HepG2 (cell line): ENCODE results near the gene JMJD7. TPM values are rescaled to one million over a fixed set of nuclear protein-coding genes. Genes with fewer than 3 reads are reported as not detected.

ENCODE experiments used
- ATAC-seq: fragments of 200-7000 bp; cut with Tn5 transposase; 3 replicates; pipeline ENCODE4 v1.9.1; 2020; ENCODE audit warnings: mild to moderate bottlenecking, moderate library complexity
- BruUV-seq: library from RNA; stranded (reverse); fragments of 400-500 nt; replicated peaks from 2 replicates; lab custom pipeline; 2021; lab: Mats Ljungman, UMichigan
- CTCF ChIA-PET: fragments of 300-600 bp; formaldehyde crosslinking; extraction: SDS; loops from one replicate; lab custom pipeline; 2021; ENCODE audit warnings: low total read pairs, inconsistent platforms, low intra/inter-chr PET ratio; lab: Yijun Ruan, JAX
- POLR2A ChIA-PET: fragments of 350-600 bp; sonication (Branson Sonifier 250); formaldehyde crosslinking; loops from one replicate; lab custom pipeline; 2020; ENCODE audit warnings: antibody characterized with exemption, inconsistent platforms; lab: Yijun Ruan, JAX
- DNase-seq: peaks from one replicate; pipeline ENCODE4 v3.0.0-alpha.2; 2015; ENCODE audit warnings: low spot score
- FAIRE-seq: peaks from 3 replicates; lab custom pipeline; 2011; peaks lifted over from hg19 to GRCh38; lab: Jason Lieb, UNC
- H2AFZ ChIP-seq: one replicate; pipeline ENCODE4 v1.6.1; 2011; ENCODE audit warnings: low read length, inconsistent platforms
- H3K27ac ChIP-seq: fragments of 300-600 bp; 3 replicates; pipeline ENCODE4 v1.8.0; 2011; ENCODE audit warnings: mixed run types, mild to moderate bottlenecking, mixed read lengths, low read length, inconsistent platforms; ENCODE audit not compliant: insufficient read depth; ENCODE audit errors: extremely low read length
- H3K27me3 ChIP-seq, 2 experiments: fragments of 200-600 bp in 1 of 2; 2 replicates in 1 of 2; 3 replicates in 1 of 2; pipeline versions ENCODE4 v1.6.0 to v1.8.0; 2011; ENCODE audit warnings: low read length in 2 of 2, mild to moderate bottlenecking in 2 of 2, moderate library complexity in 2 of 2, inconsistent platforms in 1 of 2; ENCODE audit not compliant: insufficient read depth in 2 of 2, control insufficient read depth in 1 of 2
- H3K36me3 ChIP-seq, 2 experiments: fragments of 200-600 bp in 1 of 2; replicated peaks in 1 of 2; 2 replicates in 1 of 2; 3 replicates in 1 of 2; pipeline versions ENCODE4 v1.5.1 to v1.8.0; 2011; ENCODE audit warnings: low read length in 2 of 2, inconsistent platforms in 1 of 2; ENCODE audit not compliant: insufficient read depth in 2 of 2, control insufficient read depth in 1 of 2
- H3K4me1 ChIP-seq: 2 replicates; pipeline ENCODE4 v1.5.1; 2012; ENCODE audit warnings: low read length, inconsistent platforms; ENCODE audit not compliant: insufficient read depth
- H3K4me2 ChIP-seq: 2 replicates; pipeline ENCODE4 v1.6.0; 2011; ENCODE audit warnings: low read depth, low read length, inconsistent platforms
- H3K4me3 ChIP-seq, 3 experiments: fragments of 200-600 bp in 1 of 3; sonication (generic), shearing (Covaris generic) in 1 of 3; replicated peaks in 1 of 3; 2 replicates each; pipeline ENCODE4 v1.5.1; 2011 to 2016; ENCODE audit warnings: low read length in 3 of 3, inconsistent platforms in 2 of 3, low read depth in 2 of 3, mild to moderate bottlenecking in 2 of 3, control low read depth in 1 of 3, mixed read lengths in 1 of 3; ENCODE audit not compliant: insufficient read depth in 1 of 3
- H3K79me2 ChIP-seq: one replicate; pipeline ENCODE4 v1.6.1; 2011; ENCODE audit warnings: low read length, inconsistent platforms; ENCODE audit not compliant: insufficient read depth
- H3K9ac ChIP-seq: 2 replicates; pipeline ENCODE4 v1.6.0; 2011; ENCODE audit warnings: mild to moderate bottlenecking, low read depth, low read length, inconsistent platforms; ENCODE audit not compliant: insufficient read depth
- H3K9me3 ChIP-seq: 2 replicates; pipeline ENCODE4 v1.5.1; 2012; ENCODE audit warnings: mild to moderate bottlenecking, low read length
- H4K20me1 ChIP-seq: 2 replicates; pipeline ENCODE4 v1.6.0; 2011; ENCODE audit warnings: inconsistent platforms, mild to moderate bottlenecking, low read length, moderate library complexity; ENCODE audit not compliant: insufficient read depth
- ARNT ChIP-seq: fragments of 450-650 bp; IDR thresholded peaks from 2 replicates; pipeline ENCODE4 v1.6.1; 2017
- ATF7 ChIP-seq, 2 experiments: fragments of 450-650 bp in 1 of 2; sonication (generic) in 1 of 2; formaldehyde crosslinking in 1 of 2; IDR thresholded peaks; 2 replicates each; pipeline versions ENCODE4 v1.4.0 to v1.6.1; 2016 to 2020; ENCODE audit warnings: antibody characterized with exemption in 1 of 2, mild to moderate bottlenecking in 1 of 2, missing genetic modification reagents in 1 of 2
- KDM6A ChIP-seq: IDR thresholded peaks from 2 replicates; pipeline ENCODE4 v1.6.1; 2016; ENCODE audit warnings: low read depth
- MAFK ChIP-seq, 2 experiments: IDR thresholded peaks in 1 of 2; conservative IDR thresholded peaks in 1 of 2; 2 replicates each; pipeline ENCODE4 v1.6.1; 2011; ENCODE audit warnings: improper control_type of control experiment in 2 of 2, low read length in 2 of 2
- MTERF4 ChIP-seq: sonication (generic); formaldehyde crosslinking; IDR thresholded peaks from 2 replicates; pipeline ENCODE4 v1.8.0; 2023; ENCODE audit warnings: mild to moderate bottlenecking, missing genetic modification reagents
- NCOA5 ChIP-seq: sonication (generic); formaldehyde crosslinking; IDR thresholded peaks from 2 replicates; pipeline ENCODE4 v1.4.0; 2020; ENCODE audit warnings: missing genetic modification reagents
- PRPF4 ChIP-seq: fragments of 200-400 bp; formaldehyde crosslinking; IDR thresholded peaks from 2 replicates; pipeline ENCODE4 v1.6.1; 2016; ENCODE audit warnings: low read length, low read depth; ENCODE audit not compliant: poor library complexity, severe bottlenecking
- RBAK ChIP-seq: sonication (generic); formaldehyde crosslinking; IDR thresholded peaks from 2 replicates; pipeline ENCODE4 v1.5.1; 2020; ENCODE audit warnings: mild to moderate bottlenecking, missing genetic modification reagents
- RFX5 ChIP-seq: IDR thresholded peaks from 2 replicates; pipeline ENCODE4 v1.6.1; 2011; ENCODE audit warnings: low read depth, low read length, improper control_type of control experiment
- SMAD3 ChIP-seq: sonication (generic); formaldehyde crosslinking; IDR thresholded peaks from 2 replicates; pipeline ENCODE4 v1.4.0; 2020; ENCODE audit warnings: missing genetic modification reagents
- TBP ChIP-seq: sonication (generic); formaldehyde crosslinking; IDR thresholded peaks from 2 replicates; pipeline ENCODE4 v1.5.0; 2020; ENCODE audit warnings: missing genetic modification reagents
- TEF ChIP-seq: sonication (generic); formaldehyde crosslinking; IDR thresholded peaks from 2 replicates; pipeline ENCODE4 v1.5.0; 2020; ENCODE audit warnings: missing genetic modification reagents
- ZFP36L1 ChIP-seq: sonication (generic); formaldehyde crosslinking; IDR thresholded peaks from 2 replicates; pipeline ENCODE4 v1.8.0; 2022; ENCODE audit warnings: mild to moderate bottlenecking, missing genetic modification reagents, moderate library complexity
- ZNF12 ChIP-seq: sonication (generic); formaldehyde crosslinking; IDR thresholded peaks from 2 replicates; pipeline ENCODE4 v1.5.0; 2020; ENCODE audit warnings: missing genetic modification reagents
- ZNF331 ChIP-seq: sonication (generic); formaldehyde crosslinking; IDR thresholded peaks from 2 replicates; pipeline ENCODE4 v1.4.0; 2020; ENCODE audit warnings: missing genetic modification reagents
- ZNF569 ChIP-seq: sonication (generic); formaldehyde crosslinking; IDR thresholded peaks from 2 replicates; pipeline ENCODE4 v1.5.0; 2020; ENCODE audit warnings: mild to moderate bottlenecking, missing genetic modification reagents, moderate library complexity, borderline replicate concordance
- ZNF773 ChIP-seq: sonication (generic); formaldehyde crosslinking; IDR thresholded peaks from 2 replicates; pipeline ENCODE4 v1.4.0; 2020; ENCODE audit warnings: missing genetic modification reagents, borderline replicate concordance
- WGBS: methylation state at CpG from one replicate; pipeline ENCODE4 v1.1.6; 2017; ENCODE audit warnings: low lambda C conversion rate; 5-methylcytosine and 5-hydroxymethylcytosine counted together
- in situ Hi-C: cut with HindIII; loops from 2 replicates; pipeline ENCODE4 v1.10.0; 2017; ENCODE audit warnings: low pct_unique_long_range_greater_than_20kb; ENCODE audit not compliant: extremely low pct_ligation_motif_present
- intact Hi-C: fragments of 100-400 bp; cut with micrococcal nuclease; formaldehyde crosslinking; loops from one replicate; pipeline ENCODE4 v1.10.0; 2022; ENCODE audit not compliant: unreplicated experiment
- polyA plus RNA-seq, 8 experiments: library from polyadenylated mRNA; depleted of rRNA in 3 of 8; stranded (reverse) in 7 of 8; unstranded in 1 of 8; fragments of >200 nt; fragmentation: Illumina TruSeq in 4 of 8; extraction: Trizol in 4 of 8; gene quantifications; 2 replicates each; pipeline versions ENCODE4 v1.2.1 to v1.2.3, GENCODE V29; 2011 to 2016; ENCODE audit warnings: low read depth in 4 of 8, missing spikeins in 1 of 8, mixed read lengths in 1 of 8; ENCODE audit not compliant: insufficient read depth in 1 of 8
- total RNA-seq, 5 experiments: library from RNA; depleted of rRNA; stranded (reverse); fragments of >200 nt; fragmentation: Illumina TruSeq; extraction: Trizol; gene quantifications; 2 replicates each; pipeline ENCODE4 v1.2.3, GENCODE V29; 2016; ENCODE audit warnings: low read depth in 1 of 5

The JMJD7 gene
- total and polyA plus RNA-seq, 2 of the 13 experiments (the other 11 are each of a cell fraction or from before 2014, with no cell fraction given), result 6.4 to 7.1 TPM

DNA sequence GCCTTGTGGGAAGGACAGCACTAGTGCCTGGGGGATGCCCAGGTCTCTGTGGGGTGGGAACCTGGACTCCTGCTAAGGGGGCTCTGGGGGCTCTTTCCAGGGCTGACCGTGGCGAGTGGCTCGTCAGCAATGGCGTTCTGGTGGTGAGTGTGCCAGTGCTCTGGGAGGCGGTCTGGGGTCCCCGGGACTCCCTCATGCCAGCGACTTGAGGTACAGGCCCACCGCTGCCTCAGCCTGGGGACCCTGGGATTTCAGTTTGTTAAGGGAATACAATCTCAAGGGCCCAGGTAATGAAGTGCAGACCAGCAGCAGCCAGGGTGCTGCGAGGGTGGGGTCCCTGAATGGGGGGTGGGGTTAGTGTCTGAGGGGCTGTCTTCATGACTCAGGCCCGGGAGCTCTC lies 13.2 kb downstream of the JMJD7 start (continued):
- TF ChIP-seq MAFK (conservative IDR thresholded peaks at IDR 0.05 in 1 of 2, IDR thresholded peaks at IDR 0.05 in 1 of 2; ENCODE audit: low read length in 2 of 2) (no peak), ZNF12 (no peak), RBAK (CRISPR knock-in tag) (no peak), SMAD3 (no peak), TEF (CRISPR knock-in tag) (no peak)

DNA sequence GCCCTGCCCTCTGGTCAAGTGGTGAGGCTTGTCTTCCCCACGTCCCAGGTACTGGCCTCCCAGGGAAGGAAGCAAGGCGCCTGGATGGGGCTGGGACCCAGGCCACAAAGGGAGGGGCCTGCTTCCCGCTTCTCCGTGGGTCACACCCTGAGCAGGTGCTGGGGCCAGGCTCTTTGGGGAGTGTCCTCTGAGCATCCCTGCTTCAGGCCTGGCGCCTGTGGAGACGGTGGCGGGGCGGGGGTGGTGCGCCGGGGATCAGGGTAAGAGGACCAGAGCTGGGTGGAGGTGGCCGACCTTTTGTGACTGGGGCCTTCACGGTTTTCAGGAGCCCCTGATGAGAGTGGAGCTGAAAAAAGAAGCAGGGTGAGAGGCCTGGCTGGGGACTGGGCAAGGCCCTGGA lies 14.3 kb downstream of the JMJD7 start:
- Histone ChIP-seq H3K79me2 (no peaks in the 10 kb centered on the region), H3K4me2 (no peak overlapping the region), H3K27ac (no peak overlapping the region), H3K9me3 (no peaks in the 10 kb centered on the region), H3K27me3 (no peaks in the 10 kb centered on the region; a peak in 1 of 5 replicates), H3K4me1 (no peaks in the 10 kb centered on the region), H2AFZ (no peak overlapping the region), H3K4me3 (no peak overlapping the region), H4K20me1 (no peaks in the 10 kb centered on the region), H3K36me3 (peaks cover 3 to 5% of the 10 kb centered on the region in 2 experiments; a peak in 3 of 5 replicates), H3K9ac (no peak overlapping the region)
- in situ Hi-C loops, result no loop called here
- ATAC-seq (no peak), FAIRE-seq (no peak), DNase-seq (no peak)
- TF ChIP-seq ZNF773 (CRISPR knock-in tag), result no peak
- no peak for TF ChIP-seq ZFP36L1 (CRISPR knock-in tag)
- no peak for TF ChIP-seq TBP (CRISPR knock-in tag)
- no peak for TF ChIP-seq KDM6A (CRISPR knock-in tag)
- TF ChIP-seq ZNF569 (CRISPR knock-in tag), result no peak
- TF ChIP-seq RFX5, result no peak
- TF ChIP-seq MTERF4 (CRISPR knock-in tag), result no peak
- TF ChIP-seq ATF7 (IDR thresholded peaks at IDR 0.05), result no peak
- no peak for TF ChIP-seq ATF7 (CRISPR knock-in tag; IDR thresholded peaks at IDR 0.05)
- TF ChIP-seq PRPF4, result no peak
- TF ChIP-seq NCOA5 (CRISPR knock-in tag), result no peak
- no peak for TF ChIP-seq ZNF331 (CRISPR knock-in tag)
- TF ChIP-seq ARNT, result no peak
- ChIA-PET CTCF (no interaction called here), POLR2A (no interaction called here)
- intact Hi-C loops, result no loop called here
- WGBS, result 98% methylated on average over 10 of the region's 12 CpGs
- BruUV-seq, result no TSS peak
